ENCODE measurements around the gene DUSP2. TPM values are rescaled to one million over a fixed set of nuclear protein-coding genes. Genes with fewer than 3 reads are reported as not detected.

DUSP2 gene
- total RNA-seq, 1 donor from 2014 or later = 0.34 TPM

DNA sequence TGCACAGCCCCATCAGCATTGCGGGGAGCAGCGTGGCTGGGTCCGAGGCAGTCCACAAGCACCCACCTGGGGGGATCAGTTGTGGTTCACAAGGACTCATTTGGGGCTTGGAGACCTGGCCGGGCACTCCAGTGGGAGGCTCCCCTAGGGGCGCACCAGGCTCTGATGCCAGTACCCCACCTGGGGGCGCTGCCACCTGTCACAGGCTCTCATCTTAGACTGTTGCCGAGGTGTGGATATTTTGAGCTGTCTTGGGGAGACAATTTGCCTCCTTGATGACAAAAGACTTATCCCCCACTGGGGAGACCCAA lies 31.9 kb downstream of the DUSP2 start:
- no peak for DNase-seq

- no peak for DNase-seq
Measured at GRCh38 chr2:96112501-96113366, 32.5 kb downstream of the DUSP2 start.

DNA sequence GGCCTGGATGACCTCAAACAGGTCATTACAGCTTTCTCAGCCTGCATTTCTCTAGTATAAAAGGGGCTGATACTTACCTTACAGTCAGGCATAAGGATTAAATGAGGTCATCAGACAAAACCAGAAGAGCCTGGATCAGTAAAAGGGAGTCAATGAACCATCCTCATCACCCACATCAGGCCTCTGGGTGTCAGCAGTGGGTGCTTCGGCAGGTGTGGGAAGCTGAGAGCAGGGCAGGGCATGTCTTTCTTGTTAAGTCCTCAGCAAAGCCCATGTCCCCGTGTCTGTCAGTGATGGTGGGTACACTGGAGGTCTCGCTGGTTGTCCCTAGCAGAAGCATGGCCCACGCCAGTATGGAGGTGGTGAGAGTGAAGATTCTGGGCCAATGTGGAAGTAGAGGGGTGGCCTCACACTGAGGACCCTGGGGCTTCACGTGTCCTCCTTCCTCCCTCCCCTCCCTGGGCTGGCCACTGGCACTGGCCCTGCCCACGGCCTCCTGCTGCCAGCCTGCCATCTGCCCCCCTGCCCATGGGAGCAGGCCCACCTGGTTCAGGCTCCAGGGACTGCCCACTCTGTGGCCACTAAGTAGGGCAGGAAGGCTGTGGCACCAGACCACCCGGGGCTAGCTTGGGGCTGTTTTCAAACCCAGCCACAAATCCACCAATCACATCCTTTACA lies 33.3 kb downstream of the DUSP2 start:
- no peak for DNase-seq

GRCh38 chr2:96111257-96111640 lies 34.0 kb downstream of the DUSP2 start:
- no peak for DNase-seq

GRCh38 chr2:96110621-96111256 lies 34.5 kb downstream of the DUSP2 start:
- DNase-seq = no peak

DNA sequence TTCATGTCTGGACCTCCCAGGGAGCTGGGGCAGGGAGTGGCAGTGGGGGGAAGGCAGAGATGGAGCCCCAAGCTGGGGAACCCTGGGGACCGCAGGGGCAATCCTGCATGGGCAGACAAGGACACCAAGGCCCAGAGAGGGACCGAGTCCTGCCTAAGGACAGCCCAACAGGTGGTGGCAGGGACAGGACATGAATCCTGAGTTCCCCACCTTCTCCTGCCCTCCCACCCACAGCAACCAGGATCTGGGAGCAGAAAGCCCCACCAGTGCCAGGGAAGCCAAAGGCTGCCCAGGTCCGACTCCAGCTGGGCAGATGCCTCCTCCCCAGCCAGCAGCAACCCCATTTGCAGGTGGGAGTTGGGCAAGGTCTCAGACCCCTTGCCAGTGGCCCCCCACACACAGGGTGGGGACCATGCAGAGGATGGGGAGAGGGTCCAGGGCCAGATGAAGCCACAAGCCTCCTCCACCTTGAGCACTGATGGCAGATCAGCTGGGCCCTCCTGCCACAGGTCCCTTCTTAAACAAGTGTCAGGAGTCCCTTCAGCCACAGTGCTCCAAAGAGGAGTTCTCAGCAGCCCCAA lies 35.2 kb downstream of the DUSP2 start:
- no peak for DNase-seq

DNA sequence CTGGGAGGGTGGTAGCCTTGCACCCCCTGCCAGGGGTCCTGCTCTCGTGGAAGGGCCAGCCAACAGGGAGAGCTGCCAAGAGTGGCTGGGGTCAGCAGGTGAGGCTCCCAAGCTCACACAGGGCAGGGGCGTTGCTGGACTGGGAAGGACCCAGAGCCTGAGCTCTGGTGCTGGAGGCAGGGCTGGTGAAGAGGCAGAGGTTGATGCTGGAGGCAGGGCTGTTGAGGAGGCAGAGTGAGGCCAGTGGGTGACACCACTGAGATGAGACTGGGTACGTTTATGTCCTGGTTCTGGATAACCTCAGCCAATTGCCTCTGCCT lies 35.9 kb downstream of the DUSP2 start:
- no peak for DNase-seq

- no peak for DNase-seq
Measured at GRCh38 chr2:96108541-96109360, 36.5 kb downstream of the DUSP2 start.

GRCh38 chr2:96108151-96108540 lies 37.1 kb downstream of the DUSP2 start:
- DNase-seq = no peak

GRCh38 chr2:96107708-96108065 lies 37.6 kb downstream of the DUSP2 start:
- DNase-seq = no peak

- no peak for DNase-seq
Measured at GRCh38 chr2:96106991-96107707, 38.1 kb downstream of the DUSP2 start.

DNA sequence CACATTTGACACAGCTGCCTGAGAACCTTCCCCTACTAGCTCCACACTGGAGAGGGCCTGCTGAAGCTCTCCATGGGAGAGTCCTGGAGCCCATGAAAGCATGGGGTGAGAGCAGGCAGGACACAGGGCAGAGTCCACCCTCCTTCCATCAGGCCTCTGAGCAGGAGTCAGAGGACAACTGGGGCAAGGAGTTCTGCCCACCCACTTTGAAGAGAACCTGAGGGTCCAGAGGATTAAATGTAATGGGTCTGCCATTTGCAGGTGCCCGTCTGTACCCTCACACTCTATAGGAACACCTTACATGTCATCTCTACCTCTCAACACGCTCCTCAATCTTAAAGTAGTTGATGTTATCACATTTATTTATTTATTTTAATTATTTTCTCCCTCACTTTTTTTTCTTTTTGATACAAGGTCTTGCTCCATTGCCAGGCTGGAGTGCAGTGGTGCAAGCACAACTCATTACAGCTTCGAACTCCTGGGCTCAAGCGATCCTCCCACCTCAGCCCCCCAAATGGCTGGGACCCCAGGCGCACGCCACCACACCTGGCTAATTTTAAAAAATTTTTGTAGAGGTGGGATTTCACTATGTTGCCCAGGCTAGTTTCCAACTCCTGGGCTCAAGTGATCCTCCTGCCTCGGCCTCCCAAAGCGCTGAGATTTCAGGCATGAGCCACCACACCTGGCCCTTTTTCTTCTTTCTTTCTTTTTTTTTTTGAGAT lies 39.1 kb downstream of the DUSP2 start:
- DNase-seq = no peak

- no peak for DNase-seq
Measured at GRCh38 chr2:96105152-96105915, 39.9 kb downstream of the DUSP2 start.

- no peak for DNase-seq
Measured at GRCh38 chr2:96104487-96104861, 40.8 kb downstream of the DUSP2 start.

DNA sequence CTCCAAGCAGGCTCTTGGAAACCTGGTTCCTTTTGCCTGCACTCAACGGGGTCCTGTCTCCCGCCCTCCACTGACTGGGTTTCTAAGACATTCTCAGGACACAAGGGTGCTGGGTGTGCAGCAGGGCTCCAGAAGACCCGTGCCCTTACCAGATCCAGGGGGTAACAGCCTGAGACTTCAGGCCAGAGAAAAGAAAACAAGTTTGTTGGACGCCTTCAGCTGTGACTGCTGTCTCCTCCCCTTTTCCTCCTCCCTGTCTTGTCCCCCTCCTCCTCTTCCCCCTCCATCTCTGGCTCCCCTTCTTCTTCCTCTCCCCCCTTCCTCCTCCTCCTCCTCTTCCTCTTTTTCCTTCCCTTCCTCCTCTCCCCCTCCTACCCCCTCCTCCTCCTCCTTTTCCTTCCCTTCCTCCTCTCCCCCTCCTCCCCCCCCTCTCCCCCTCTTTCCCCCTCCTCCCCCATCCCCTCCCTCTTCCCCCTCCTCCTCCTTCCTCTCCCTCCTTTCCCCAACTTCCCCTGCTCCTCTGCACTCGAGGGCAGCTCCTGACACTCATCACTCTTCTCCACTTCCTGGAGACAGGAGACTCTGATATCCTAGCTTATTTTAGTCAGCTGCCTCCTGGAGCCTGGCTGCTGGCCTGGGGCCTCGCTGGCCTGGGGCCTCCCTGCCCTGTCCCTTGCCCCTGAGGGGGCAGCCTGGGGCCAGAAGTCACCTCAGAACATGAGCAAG lies 41.3 kb downstream of the DUSP2 start:
- DNase-seq = no peak

GRCh38 chr2:96103187-96103601 lies 42.0 kb downstream of the DUSP2 start:
- DNase-seq = no peak

DNA sequence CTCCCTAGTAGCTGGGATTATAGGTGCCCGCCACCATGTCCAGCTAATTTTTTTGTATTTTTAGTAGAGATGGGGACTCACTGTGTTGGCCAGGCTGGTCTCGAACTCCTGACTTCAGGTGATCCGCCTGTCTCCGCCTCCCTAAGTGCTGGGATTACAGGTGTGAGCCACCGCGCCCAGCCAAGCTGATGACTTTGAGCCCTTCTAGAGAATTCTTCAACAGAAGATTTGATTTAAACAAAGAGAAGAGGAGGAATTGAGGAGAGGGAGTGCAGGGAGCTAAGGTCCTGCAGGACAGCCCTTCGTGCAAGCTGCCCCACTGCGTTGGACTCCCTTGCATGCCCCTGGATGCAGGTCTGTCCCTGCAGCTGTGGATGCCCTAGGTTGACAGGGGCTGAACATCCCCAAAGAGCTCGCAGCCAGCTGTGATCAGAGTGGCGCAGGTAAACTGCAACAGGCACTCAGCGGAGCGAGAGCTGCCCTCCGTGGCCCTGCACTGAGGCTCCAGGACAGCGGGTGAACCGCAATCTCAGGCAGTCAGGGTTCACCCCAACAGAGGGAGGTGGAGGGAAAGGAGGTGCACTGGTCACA lies 42.5 kb downstream of the DUSP2 start:
- DNase-seq = no peak

DNA sequence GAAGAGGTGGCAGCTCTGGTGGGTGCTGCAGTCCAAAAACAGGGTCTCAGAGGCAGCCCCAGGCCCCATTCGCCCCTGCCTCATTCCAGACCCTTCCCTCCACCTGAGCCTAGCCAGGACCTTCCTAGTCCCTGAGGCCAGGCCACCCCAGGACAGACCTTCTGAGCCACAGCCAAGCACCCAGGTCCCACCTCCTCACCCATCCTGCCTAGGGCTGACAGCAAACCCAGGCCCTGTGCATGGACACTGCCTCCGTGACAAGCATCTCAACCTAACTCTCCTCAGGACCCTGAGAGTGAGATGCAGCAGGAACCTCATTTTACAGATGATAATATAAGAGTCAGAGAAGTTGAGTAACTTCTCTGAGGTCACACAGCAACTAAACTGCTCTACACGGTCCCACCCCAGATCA lies 44.3 kb downstream of the DUSP2 start:
- DNase-seq = no peak
